ENCODE data around the gene CEP112. TPM values are rescaled to one million over a fixed set of nuclear protein-coding genes. Genes with fewer than 3 reads are reported as not detected.

Gene CEP112
- total RNA-seq, 4 donors from 2014 or later: 14.6 to 21.2 (median 20.2) TPM

DNA sequence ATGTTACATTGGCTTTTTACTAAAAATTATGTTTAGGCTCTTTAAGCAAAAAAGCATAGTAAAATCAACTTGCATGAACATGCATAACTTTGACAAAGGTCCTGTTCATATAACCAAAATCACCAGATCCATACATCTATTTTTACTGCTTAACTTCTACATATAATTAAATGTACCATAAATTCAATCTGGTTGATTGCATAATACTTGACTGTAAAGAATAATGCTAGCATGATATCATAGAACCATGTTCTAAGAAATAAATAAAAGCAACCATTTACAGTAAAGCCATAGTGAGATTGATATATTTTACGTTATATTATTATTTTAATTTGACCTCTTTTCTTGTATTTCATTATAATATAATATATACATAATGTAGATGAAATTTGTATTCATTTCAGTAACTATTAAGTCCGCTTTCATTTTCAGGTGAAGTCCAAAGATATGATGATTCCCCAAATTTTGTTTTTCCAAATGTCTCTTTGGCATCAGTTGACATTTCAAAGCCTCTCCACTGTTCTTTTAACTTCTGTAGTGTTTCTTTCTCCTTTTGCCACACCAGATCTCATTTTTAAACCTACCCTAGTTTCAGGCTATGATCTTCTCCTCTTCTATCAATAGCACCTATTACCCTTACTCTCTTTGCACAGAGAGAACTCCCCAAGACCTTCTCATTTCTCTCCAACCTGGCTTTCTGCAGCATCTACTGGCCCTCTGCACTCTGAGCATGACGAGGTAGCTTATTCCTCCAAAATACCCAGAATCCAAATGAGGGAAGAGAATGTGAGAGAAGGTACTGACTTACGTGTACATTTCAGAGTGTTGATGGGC is 35.5 kb upstream of the CEP112 start:
- H3K27me3 ChIP-seq: no peaks in the 10 kb centered on the region
- H3K4me3 ChIP-seq (replicated peaks in 1 of 3): no peak overlapping the region
- intact Hi-C loops (cut with DNase I): no loop called here
- H3K36me3 ChIP-seq: no peaks in the 10 kb centered on the region
- H3K27ac ChIP-seq: no peak overlapping the region
- no peaks in the 10 kb centered on the region for H3K9me3 ChIP-seq
- H3K4me1 ChIP-seq: no peaks in the 10 kb centered on the region
- 90% methylated on average over 4 of the region's 4 CpGs for WGBS, 2 donors
- TF ChIP-seq POLR2A (IDR thresholded peaks at IDR 0.05): no peak
- DNase-seq: no peak

GRCh38 chr17:66222798-66223350 is 30.9 kb upstream of the CEP112 start:
- Histone ChIP-seq H3K4me3 (replicated peaks in 1 of 3) (no peak overlapping the region), H3K9me3 (no peaks in the 10 kb centered on the region), H3K27me3 (no peaks in the 10 kb centered on the region), H3K4me1 (no peaks in the 10 kb centered on the region), H3K36me3 (no peaks in the 10 kb centered on the region), H3K27ac (no peak overlapping the region)
- DNase-seq: no peak
- WGBS, 2 donors: 72 to 82% methylated on average over 5 of the region's 5 CpGs
- intact Hi-C loops (cut with DNase I): no loop called here
- TF ChIP-seq POLR2A (IDR thresholded peaks at IDR 0.05): no peak
- TF ChIP-seq, protein P1, sequence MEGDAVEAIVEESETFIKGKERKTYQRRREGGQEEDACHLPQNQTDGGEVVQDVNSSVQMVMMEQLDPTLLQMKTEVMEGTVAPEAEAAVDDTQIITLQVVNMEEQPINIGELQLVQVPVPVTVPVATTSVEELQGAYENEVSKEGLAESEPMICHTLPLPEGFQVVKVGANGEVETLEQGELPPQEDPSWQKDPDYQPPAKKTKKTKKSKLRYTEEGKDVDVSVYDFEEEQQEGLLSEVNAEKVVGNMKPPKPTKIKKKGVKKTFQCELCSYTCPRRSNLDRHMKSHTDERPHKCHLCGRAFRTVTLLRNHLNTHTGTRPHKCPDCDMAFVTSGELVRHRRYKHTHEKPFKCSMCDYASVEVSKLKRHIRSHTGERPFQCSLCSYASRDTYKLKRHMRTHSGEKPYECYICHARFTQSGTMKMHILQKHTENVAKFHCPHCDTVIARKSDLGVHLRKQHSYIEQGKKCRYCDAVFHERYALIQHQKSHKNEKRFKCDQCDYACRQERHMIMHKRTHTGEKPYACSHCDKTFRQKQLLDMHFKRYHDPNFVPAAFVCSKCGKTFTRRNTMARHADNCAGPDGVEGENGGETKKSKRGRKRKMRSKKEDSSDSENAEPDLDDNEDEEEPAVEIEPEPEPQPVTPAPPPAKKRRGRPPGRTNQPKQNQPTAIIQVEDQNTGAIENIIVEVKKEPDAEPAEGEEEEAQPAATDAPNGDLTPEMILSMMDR (IDR thresholded peaks at IDR 0.05): no peak

DNA sequence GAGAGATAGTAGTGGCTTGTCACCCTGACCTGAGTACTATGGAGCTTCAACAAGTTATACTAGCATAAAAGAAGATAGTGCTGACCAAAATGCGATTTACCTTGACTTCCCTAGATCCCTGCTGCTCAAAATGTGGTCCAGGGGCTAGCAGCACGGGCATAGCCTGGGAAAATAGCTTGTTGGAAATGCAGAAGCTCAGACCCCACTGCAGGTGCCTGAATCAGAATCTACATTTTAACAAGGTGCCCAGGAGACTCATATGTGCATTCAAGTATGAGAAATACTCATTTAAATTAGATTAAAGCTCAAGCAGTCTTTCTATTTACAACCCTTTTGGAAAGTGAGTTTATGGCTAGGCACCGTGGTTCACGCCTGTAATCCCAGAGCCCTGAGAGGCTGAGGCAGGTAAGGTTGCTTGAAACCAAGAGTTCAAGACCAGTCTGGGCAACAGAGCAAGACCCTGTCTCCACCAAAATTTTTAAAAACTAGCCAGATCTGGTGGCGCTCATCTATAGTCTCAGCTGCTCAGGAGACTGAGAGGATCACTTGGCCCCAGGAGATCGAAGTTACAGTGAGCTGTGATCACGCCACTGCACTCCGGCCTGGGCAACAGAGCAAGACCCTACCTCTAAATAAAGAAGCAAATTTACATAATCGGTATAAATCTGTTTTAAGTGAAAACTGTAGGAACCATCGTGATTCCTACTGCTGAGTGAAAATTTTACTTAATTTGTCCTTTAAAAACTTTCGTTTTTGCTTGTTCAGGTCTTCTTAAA is 30.0 kb upstream of the CEP112 start:
- intact Hi-C loops (cut with DNase I): no loop called here
- WGBS, 2 donors: 83 to 90% methylated on average over 11 of the region's 11 CpGs
- Histone ChIP-seq H3K36me3 (no peaks in the 10 kb centered on the region), H3K4me3 (replicated peaks in 1 of 3) (no peak overlapping the region), H3K4me1 (no peaks in the 10 kb centered on the region), H3K27ac (no peak overlapping the region), H3K27me3 (no peaks in the 10 kb centered on the region), H3K9me3 (no peaks in the 10 kb centered on the region)
- no peak for TF ChIP-seq POLR2A (IDR thresholded peaks at IDR 0.05)
- TF ChIP-seq, protein P1 (IDR thresholded peaks at IDR 0.05): no peak
- DNase-seq: no peak

DNA sequence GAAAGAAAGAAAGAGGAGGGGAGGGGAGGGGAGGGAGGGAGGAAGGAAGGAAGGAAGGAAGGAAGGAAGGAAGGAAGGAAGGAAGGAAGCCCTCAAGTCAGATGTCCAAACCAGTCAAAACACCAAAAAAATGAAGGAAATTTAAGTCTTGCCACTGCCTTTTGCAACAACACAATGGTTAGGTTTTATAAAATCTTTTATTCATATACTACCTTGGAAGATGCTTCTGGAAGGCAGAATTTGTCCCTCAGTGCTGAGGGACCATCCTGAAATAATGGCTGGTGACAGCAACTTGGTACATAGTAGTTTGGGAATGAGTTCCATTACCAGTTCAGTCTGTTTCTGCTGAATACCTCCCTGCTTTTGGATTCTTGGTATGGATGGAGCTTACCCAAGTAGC is 29.4 kb upstream of the CEP112 start:
- intact Hi-C loops (cut with DNase I): no loop called here
- Histone ChIP-seq H3K36me3 (no peaks in the 10 kb centered on the region), H3K27me3 (no peaks in the 10 kb centered on the region), H3K27ac (no peak overlapping the region), H3K9me3 (no peaks in the 10 kb centered on the region), H3K4me3 (replicated peaks in 1 of 3) (no peak overlapping the region), H3K4me1 (no peaks in the 10 kb centered on the region)
- no peak for TF ChIP-seq POLR2A (IDR thresholded peaks at IDR 0.05)
- TF ChIP-seq, protein P1 (IDR thresholded peaks at IDR 0.05): no peak
- DNase-seq: no peak

DNA sequence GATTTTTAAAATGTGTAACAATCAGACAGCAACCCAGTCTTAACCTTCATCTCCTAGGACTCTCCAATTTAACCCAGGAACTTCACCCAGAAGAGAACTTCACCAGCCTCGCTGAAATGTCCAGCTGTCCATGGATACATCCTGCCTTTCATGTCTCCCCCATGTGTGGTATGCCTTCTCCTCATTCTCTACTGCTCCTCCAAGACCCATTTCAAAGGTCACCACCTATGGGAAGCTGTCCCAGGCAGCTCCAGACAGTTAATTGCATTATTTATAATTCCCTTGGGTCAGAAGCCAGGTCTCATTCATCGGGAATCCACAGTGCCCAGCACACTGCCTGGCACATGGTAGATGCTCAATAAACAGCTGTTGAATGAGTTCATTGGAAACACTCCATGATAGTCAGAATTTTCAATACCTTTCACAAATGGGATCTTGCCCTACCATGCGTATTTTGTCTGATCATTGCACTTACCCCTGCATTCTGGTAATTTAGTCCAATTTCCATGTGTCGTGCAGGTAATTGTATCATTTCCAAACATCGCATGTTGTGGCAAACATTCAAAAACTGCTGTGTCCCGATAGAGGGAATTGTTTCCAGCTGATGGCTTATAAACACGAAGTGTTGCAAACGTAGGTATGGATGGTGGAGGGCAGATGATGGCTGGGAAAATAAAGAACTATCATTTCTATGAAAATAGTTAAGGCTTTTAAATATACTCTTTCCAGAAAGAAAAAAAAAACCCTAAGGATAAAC is 28.3 kb upstream of the CEP112 start:
- Histone ChIP-seq H3K9me3 (no peaks in the 10 kb centered on the region), H3K27me3 (no peaks in the 10 kb centered on the region), H3K36me3 (no peaks in the 10 kb centered on the region), H3K27ac (no peak overlapping the region), H3K4me3 (replicated peaks in 1 of 3) (no peak overlapping the region), H3K4me1 (no peaks in the 10 kb centered on the region)
- 83 to 89% methylated on average over 8 of the region's 8 CpGs for WGBS, 2 donors
- TF ChIP-seq POLR2A (IDR thresholded peaks at IDR 0.05): no peak
- TF ChIP-seq, protein P1 (IDR thresholded peaks at IDR 0.05): no peak
- intact Hi-C loops (cut with DNase I): no loop called here
- no peak for DNase-seq
